Endothelial cell of hepatic sinusoid (primary cell): ENCODE measurements around the gene GPR132.

Source experiments
- in situ Hi-C: cut with HindIII; loops from 2 replicates; pipeline ENCODE4 v1.10.0; 2017; ENCODE audit warnings: low sequenced_read_pairs

GPR132 gene

DNA sequence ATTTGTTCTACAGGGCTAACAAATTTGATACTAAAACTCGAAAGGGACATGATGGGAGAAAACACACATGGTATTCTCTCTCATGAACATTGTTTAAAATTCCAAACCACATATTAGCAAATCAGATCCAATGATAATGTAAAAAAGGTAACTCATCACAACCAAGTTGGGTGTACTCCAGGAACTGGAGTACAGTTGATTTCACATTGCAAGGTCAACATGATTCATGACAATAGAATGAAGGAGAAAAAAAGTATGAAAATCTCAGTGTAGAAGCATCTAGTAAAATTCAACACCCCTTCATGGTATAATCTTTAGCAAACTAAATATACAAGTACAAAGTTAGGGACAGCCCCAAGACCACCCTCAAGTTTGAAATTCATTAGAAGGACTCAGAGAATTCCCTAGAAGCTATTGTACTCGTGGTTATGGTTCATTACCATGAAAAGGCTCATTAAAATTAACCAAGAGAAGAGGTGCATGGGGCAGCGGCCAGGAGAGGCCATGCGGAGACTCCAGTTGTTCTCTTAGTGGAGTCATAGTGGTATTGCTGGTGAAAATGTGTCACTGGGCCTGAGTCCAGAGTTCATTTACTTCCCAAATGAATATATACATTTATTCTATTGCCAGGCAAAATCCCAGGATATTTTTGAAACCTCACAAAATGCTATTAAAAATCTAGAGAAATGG lies 41.3 kb downstream of the GPR132 start:
- in situ Hi-C loops, result no loop called here

DNA sequence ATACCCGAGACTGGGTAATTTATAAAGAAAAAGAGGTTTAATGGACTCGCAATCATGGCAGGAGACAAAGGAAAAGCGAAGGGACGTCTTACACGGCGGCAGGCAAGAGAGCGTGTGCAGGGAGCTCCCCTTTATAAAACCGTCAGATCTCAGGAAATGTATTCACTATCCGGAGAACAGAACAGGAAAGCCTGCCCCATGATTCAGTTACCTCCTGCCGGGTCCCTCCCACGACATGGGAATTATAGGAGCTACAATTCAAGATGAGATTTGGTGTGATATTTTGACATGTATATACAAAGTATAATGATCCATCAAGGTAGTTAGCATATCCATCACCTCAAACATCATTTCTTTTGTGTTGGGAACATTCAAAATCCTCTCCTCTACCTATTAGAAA lies 42.1 kb downstream of the GPR132 start:
- in situ Hi-C loops, result no loop called here

DNA sequence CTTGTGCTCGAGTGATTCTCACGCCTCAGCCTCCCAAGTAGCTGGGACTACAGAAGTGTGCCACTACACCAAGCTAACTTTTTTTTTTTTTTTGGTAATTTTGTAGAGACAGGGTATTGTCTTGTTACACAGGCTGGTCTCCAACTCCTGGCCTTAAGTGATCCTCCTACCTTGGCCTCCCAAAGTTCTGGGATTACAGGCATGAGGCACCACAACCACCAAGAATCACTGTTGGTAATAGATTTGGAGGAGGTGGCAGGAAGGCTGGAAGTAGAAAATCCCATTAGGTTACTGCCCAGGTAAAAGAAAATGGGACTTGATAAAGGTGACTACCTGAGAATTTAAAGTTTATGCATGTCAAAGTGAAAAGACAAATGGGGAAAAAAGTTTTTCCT lies 43.0 kb downstream of the GPR132 start:
- in situ Hi-C loops, result no loop called here

DNA sequence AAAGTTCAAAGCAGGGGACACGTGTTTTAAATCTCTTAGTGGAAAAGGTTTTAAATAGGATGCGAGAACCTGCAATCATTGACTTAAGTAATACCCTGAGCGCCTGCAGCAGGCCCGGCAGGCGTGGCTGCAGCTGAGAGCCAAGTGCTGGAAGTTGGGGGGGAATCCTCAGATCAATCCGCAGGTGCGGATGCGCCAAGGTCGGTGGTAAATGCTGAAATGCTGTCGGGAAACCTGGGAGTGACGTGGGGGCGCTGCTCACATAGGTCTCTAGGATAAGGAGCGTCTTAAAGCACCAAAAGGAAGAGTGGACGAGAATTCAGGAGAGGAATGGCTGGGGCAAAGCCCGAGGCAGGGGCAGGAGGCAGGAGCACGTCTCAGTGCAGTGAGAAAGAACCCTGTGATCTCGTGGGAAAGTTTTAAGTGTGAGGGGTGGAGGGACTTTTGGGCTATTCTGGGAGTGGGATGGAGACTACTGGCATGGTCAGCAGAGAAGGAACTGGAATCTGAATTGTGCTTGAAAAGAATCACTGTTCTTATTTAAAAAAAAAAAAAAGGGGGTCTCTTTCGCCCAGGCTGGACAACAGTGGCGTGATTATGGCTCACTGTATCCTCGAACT lies 43.5 kb downstream of the GPR132 start:
- in situ Hi-C loops, result no loop called here

DNA sequence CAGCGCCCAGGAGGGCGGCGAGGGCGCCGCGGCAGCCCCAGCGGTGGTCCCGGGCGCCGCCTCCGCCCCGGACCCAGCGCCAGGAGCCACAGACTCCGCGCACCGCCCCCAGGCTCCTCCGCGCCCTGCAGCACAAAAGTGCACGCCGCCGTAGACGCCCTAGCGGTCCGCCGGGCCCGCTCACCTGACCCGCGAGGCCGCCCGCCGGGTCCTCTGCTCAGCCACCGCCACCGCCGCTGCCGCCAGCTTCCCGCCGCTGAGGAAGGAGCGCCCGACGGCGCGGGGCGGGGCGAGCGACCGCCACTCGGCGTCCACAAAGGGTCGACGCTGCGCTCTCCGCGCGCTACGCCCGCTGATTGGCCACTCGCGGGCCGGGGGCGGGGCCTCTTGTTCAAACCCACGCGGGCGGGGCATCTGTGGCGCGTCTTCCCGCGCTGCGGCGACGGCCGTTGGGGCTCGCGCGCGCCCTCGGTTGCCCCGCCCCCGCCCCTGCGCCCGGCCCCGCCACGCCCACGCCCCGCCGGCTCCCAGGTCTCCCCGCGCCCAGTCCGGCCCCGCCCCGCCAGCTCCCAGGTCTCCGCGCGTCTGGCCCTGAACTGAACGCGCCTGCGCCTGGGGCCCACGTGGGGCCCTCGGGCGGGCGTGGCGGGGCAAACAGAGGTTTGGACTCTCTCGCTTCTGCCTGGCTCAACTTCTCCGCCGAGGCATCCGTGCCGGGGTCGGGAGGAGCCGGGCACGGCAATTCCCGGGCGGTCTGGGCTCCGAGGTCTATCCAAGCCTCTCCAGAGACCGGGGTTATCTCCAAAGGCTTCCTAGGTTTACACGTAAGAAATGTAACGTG lies 44.2 kb downstream of the GPR132 start, which contains the start of gene CDCA4:
Gene CDCA4, minus strand, starts transcription at position 269 of the 841 bp plus-strand sequence. CDS start 9,154 bp downstream, outside the sequence.
- in situ Hi-C loops, result no loop called here

DNA sequence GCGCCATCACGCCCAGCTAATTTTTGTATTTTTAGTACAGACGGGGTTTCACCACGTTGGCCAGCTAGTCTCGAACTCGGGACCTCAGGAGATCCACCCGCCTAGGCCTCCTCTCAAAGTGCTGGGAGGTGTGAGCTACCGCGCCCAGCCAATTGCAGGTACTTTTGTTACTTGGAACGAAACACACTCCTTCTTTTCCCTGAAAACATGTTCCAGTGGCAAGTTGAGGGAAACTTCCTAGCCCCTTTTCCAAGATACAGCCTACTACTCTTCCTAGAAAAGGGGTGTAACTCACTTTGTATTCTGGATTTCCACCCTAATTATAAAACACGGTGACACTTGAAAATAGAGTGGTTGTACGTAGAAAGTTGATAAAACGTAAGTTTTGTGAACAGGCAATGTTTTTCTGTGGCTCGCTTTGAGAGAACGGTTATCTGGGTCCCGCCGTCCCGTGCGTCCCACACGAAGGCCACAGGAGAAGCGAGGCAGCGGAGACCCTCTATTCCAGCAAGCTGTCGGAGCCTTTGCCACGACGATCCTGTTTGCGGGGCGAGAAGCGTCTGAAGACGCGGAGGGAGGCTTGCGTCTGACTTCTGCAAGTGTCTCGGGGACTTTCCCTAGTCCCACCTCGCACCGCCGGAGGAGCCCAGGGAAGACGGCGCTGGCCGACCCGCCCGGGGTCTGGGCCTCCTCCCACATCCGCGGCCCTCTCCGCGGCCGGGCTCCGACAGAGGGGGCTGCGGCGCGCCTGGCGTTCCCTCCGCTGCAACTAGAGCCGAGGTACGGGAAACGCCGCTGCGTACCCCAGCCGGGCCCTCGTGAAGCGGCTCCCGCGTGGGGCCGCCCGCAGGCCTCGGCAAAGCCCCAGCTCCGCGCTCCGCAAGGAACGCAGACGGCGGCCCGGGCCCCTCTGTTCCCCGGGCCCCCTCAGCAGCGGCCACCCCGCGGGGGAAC lies 45.1 kb downstream of the GPR132 start:
- in situ Hi-C loops, result loop anchor here (5.0 to 10.0 kb wide), 3 partner anchors 37 to 105 kb away; no protein-coding TSS in a partner anchor

DNA sequence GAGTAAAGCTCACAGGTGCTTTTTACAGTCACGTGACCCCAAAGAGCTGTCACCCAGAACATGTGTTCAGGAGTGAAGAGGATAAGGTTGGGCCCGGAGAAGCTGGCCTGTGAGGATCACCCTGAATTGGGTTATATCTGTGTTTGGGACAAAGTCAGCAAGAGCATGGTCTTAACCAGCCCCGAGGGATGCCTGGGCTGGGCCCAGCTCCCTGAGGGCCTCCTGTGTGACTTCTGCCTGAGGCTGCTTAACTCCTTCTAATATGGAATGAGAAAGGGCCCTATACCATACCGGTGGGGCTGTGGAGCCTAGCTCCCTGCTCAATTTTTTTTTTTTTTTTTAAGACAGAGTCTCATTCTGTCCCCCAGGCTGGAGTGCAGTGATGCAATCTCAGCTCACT lies 46.8 kb downstream of the GPR132 start:
- in situ Hi-C loops, result loop anchor here (5.0 to 10.0 kb wide), 3 partner anchors 39 to 106 kb away; no protein-coding TSS in a partner anchor

DNA sequence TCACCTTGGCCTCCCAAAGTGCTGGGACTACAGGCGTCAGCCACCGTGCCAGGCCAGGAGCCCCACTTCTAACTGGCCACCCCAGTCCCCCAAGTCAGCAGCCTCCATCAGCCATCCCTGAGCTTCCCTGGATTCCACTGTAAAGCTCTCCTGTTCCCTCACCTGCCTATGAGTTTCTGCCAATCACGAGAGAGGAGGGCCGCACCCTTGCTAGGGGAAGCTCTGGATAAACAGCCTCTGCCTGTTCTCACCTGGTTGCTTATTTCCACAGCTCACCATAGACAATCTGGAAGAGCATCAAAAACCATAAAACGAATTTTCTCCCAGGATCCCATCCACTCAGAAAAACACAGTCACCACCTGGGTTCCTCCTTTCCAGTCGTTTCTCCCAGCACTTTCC lies 49.3 kb downstream of the GPR132 start:
- in situ Hi-C loops, result loop anchor here (5.0 to 10.0 kb wide), 3 partner anchors 41 to 109 kb away; no protein-coding TSS in a partner anchor

DNA sequence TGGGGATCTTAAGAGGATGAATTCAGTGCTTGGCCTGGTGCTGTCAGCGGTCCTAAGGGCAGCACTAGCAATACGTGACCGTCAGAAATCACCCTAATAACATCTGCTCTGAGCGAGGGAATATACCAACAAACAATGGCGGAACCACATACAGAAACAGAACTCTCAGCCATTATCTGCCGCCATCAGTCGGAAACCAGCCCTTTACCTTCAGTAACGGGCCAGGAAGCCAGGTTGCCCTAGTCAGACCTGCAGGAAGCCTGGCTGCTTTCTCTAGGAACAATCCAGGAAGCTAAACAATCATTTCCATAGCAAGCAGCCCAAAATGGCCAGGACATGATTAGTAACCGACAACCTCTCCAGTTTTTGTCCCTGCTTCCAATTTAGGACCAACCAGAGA lies 50.0 kb downstream of the GPR132 start:
- in situ Hi-C loops, result loop anchor here (5.0 to 10.0 kb wide), 3 partner anchors 42 to 110 kb away; no protein-coding TSS in a partner anchor

DNA sequence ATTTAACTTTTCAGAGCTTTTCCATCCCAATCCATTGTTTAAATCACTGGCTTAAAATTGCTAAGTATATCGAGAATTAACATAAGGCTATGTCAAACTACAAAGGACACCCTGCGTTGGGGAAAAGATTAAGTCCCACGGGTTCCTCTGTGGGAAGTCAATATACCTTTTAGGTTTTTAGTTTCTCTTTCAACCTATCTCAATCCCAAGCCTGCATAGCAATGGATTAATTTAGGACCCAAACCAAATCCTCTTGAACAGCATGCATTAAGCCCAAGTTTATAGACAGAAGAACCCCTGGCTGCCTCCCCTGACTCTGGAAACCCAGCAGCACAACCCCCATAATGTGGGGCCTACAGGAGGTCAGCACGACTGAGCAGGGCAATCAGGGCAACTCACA lies 50.6 kb downstream of the GPR132 start:
- in situ Hi-C loops, result loop anchor here (5.0 to 10.0 kb wide), 3 partner anchors 43 to 110 kb away; no protein-coding TSS in a partner anchor

DNA sequence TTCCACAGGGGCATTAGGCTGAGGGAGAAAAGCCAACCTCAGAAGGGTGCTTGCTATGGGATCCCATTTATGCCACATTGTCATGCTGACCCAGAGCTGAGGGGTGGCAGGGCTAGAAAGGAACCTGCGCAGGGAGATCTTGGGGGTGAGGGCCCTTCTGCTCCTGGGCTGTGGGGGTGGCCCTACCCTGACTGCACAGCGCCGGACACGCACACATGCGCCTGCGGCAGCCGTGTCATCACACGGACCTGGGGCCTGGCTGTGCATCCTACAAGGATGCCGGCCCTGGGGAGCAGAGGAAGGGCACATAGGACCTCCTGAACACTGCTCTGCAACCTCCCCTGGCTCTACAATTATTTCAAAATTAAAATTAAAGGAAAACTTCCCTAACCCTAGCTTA lies 51.2 kb downstream of the GPR132 start:
- in situ Hi-C loops, result loop anchor here (10.0 kb wide), 2 partner anchors 79 to 111 kb away; no protein-coding TSS in a partner anchor

DNA sequence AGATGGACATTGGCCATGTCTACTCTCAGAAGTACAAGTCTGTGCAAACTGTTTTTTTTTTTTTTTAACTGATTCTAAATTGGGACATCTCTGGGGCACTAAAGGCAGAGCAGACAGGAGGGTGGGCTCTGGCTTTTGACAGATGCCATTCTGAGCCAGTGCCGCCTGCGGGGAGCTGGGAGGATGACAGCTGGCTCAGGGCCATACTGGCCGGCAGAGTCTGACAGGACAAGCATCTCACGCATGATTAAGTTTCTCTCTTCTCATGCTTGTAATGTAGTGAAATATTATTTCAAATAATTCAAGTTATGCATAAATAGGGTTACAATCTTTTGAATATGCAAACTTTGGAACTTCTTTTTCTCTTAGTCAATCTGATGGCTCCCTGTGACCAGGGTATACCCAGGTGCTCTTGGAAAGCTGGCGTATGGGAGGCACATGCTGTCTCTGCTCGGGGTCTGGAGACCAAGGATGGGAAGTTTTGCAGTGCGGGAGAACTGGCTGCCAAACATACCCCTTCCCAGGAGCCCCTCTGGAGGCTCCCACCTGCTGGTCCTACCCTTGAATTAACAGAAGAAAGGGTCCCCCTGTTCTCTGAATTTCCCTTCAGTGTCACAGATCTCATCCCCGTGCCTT lies 52.0 kb downstream of the GPR132 start:
- in situ Hi-C loops, result loop anchor here (10.0 kb wide), 2 partner anchors 78 to 112 kb away; no protein-coding TSS in a partner anchor

DNA sequence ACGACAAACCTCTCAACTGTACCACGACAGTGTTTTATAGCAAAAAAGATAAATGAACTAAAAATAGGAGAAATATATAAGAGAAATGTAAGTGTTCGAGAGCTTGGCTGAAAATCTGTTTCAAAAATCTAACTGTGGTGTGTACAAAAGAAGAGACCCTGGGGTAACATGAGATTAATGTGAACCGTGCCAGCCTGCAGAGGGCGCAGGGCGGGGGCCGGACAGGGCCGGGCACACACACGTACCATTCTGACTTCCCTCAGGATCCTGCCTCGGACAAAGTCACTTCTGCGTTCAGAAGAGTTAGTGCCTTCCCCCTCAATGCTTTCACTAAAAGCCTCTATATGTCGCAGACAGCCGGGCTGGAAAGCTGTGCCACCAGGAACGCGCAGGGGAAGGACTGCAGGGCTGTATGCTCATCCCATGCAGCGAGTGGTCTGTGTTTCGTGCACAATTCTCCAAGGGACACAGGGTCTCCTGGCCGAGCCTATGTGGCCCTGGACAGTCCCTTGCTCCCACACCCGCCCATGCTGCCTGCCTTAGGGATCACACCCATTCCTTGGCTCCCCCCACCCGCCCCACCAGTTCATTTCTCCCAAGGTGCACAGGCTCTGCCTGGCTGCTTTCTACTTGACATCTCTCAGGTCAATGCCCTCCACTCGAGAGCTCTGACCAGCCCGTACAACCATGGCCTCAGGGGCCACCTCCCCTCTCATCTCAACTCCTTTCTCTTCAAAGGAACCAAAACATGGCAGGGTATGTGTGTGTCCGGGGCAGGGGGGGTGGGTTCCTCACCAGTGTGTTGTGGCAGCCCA lies 52.9 kb downstream of the GPR132 start:
- in situ Hi-C loops, result loop anchor here (10.0 kb wide), 2 partner anchors 78 to 112 kb away; no protein-coding TSS in a partner anchor

DNA sequence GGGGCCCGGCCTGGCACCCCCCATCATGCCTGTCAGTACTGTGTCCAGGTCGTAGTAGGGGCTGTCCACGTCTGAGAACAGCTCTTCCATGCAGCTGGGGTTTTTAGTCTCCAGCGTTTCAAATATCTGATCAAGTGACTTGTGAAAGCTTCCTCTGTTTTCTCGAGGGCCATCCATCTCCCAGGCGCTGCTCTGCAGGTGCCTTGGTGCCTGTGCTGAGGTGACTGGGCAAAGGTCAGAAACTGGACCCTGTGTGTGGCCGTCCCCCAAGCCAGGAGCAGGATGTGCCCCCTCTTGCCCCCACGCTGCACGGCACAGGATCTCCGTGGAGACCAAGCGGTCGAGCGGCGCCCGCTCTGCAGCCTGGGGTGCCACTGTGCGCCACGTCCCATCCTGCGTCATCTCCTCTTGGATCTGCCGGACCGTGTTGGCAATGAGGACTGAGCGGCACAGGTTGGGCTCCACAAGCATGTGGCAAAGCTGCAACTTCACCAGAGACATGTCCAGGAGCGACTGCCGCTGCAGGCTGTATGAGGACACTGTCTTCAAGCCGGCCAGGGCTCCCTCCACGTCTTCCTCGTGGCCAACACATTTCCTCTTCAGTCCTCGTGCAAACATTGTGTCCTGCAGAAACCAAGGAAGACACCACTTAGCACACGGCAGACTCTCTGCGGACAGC lies 53.8 kb downstream of the GPR132 start:
- in situ Hi-C loops, result loop anchor here (10.0 kb wide), 2 partner anchors 77 to 113 kb away; no protein-coding TSS in a partner anchor

DNA sequence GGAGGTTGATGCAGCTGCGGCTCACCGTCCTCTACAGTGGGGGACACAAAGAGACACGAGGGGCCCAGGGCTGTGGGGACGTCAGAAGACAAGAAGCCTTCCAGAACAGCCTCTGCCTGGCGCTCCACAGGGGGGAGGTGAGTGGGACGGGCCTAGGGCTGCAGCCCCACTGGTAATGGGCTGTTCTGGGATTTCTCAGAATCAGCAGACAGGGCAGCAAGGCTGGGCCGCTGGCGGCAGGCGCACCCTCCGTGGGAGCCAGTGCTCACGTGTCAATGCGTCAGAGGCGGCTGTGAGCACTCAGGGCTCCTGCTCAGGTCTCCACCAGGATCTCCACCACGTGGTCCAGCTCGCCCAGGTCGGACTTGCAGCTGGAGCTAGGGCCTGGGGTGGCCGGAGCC lies 54.3 kb downstream of the GPR132 start:
- in situ Hi-C loops, result loop anchor here (10.0 kb wide), 2 partner anchors 76 to 114 kb away; no protein-coding TSS in a partner anchor

DNA sequence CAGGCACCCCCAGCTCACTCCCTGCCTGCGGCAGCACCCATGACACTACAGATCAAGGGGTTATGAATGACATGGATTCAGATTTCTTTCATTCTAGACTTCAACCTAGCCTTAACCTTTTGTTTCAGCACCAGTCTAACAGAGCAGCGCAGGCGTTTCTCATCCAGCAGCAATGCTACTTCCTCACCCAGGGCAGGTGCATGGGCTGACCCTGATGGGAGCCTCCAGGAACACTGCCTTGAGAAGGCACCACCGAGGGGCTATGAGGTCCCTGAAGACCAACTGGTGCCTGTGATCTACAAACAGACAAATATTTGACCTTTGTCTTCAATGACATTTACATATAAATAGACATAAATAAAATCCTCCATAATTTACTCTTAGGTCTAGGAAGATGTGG lies 55.1 kb downstream of the GPR132 start:
- in situ Hi-C loops, result loop anchor here (10.0 kb wide), 2 partner anchors 75 to 115 kb away; no protein-coding TSS in a partner anchor

DNA sequence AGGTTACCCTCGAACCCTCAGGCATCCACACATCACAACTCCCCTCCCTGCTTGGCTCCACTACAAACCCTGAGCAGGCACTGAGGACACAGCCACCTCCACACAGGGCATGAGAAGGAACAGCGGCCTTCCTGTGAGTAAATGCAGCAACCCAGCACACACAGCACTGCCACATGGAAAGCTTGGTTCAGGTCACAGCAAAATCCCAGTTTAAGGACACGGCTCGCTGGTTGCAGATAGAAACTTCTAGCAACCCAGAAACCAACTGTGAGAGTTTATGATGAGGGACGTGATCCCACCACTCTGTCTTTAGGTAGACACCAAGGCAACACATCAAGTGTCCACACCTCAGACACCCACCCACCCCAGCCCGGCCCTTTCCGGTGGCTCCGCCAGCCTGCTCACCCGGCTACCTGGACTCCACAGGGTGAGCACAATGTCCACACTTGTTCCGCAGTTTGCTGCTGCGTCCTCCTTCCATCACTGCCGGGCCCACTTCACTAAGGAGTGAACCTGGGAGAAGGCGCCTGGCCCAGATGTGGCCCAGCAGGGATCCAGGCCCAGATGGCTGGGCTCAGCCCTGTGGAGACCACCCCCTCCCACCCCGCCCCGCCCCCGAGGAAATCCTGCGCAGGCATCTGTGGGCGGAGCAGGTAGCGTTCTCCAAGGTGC lies 57.5 kb downstream of the GPR132 start:
- in situ Hi-C loops, result no loop called here
